Activated naive CD4-positive, alpha-beta T cell (primary cell): ENCODE results near the gene LRIG3.
"Not testable (repeated sequence)": the region's sequence is repeated elsewhere in the genome, so short reads cannot be mapped to it uniquely, and the experiment has no call there.

Source experiments
- DNase-seq, 4 experiments: peaks; one replicate each; lab custom pipeline; 2025; lab: John Stamatoyannopoulos, UW

The LRIG3 gene

GRCh38 chr12:58901664-58902063, 18.6 kb downstream of the LRIG3 start:
- no peak for DNase-seq

- no peak for DNase-seq
Observed at GRCh38 chr12:58897969-58898368, 22.3 kb downstream of the LRIG3 start.

- DNase-seq: no peak
Observed at GRCh38 chr12:58896278-58896677, 24.0 kb downstream of the LRIG3 start.

- DNase-seq: no peak
Observed at GRCh38 chr12:58895053-58895452, 25.3 kb downstream of the LRIG3 start.

GRCh38 chr12:58894040-58894439, 26.3 kb downstream of the LRIG3 start:
- DNase-seq: no peak

DNA sequence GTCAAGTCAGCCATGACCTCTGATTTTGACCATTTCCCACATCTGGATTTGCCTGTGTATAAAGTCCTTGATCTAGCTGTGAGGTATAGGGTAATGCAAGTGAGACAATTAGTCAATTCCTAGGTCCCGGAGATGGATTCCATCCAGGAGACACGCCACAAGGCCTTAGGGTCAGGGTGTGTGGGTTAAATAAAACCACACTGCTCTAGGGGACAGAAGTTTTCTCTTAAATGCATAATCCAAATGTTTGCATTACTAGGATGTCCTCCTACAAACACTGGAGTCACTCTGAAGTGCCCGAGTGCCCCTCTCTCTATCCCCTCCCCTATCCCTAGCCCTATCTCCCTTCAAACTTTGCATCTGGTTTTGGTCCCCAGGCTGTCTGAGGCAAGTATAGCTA, 26.8 kb downstream of the LRIG3 start:
- no peak for DNase-seq

- no peak for DNase-seq
Observed at GRCh38 chr12:58889557-58889956, 30.7 kb downstream of the LRIG3 start.

DNA sequence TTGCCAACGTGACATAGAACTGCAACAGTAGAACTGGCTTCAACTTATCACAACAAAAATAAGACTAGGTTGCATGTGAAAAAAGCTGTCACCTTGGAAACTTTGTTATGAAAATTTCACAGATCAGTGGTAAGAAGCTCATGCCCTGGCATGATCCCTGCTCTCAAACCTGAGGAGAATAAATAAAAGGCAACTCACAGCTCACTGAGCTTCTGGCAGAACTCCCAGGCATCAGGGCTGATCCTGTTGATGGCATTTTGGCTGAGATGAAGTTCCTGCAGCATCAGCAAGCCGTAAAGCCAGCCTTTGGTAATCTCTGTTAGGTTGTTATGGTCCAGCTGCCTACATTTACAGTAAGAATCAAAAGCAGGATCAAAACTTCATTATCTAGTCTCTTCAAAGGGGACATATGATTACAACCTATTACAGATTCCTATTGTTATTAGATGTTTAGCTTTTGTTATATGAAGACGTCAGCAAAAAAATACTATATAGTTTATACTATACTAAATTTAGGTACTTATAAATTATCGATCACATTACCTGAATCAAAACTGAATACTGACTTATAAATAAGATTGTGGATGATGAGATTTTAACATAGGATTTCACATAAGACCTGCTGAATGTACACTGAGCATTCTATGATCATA, 32.0 kb downstream of the LRIG3 start:
- DNase-seq: no peak

DNA sequence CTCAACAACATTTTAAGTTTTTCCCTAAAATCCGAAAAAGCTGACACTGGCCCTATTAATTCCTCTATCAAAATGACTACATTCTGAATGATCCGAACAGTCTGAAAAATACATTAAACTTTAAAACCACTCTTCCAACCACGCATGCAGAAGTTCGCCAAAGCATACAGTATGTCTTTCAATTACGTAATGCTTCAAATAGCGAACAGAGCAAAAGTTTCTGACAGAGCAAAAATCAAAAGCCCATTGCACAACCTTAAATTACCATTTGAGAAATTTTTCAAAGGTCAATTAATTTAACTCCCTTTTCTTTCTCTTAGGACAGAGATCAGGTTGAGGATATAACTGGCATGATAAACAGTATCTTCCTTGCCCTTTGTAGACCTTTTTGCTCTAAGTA, 33.2 kb downstream of the LRIG3 start:
- no peak for DNase-seq

GRCh38 chr12:58886474-58886873, 33.8 kb downstream of the LRIG3 start:
- no peak for DNase-seq

- DNase-seq: no peak
Observed at GRCh38 chr12:58884916-58885315, 35.4 kb downstream of the LRIG3 start.

DNA sequence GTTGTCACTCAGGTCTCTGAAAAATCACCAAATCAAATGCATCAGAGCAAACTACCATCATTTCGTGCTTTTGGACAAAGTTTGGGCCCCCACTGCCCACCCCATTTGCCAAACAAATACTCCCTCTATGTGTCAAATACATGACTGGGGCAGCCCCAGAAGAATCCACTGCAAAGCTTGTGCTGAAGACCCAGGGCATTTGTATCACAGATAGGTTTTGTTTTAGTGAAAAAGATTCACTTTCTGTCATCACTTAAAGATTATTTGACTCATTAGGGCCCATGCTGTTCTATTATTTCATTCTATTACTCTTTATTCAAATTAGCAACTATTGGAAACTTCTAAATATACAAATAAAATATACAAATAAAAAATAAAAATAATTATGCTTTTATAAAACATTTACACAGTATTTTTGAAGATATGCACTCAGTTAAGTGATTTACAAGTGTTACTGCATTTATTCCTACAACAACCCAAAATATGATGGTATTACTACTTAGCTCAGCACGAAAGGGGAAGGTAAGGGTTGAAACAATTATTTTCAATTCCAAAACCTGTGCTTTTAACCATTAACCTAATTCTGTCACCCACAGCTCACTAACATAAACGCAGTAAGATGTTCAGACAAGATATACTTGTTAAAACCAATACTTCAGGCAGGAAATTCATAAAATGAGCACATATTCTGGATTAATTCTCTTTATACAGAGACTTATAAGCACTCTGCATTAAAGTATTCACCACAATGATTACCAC, 36.5 kb downstream of the LRIG3 start:
- DNase-seq: no peak

- no peak for DNase-seq
Observed at GRCh38 chr12:58882826-58883225, 37.5 kb downstream of the LRIG3 start.

- DNase-seq: no peak
Observed at GRCh38 chr12:58881816-58882215, 38.5 kb downstream of the LRIG3 start.

- no peak for DNase-seq
Observed at GRCh38 chr12:58880639-58881038, 39.7 kb downstream of the LRIG3 start.

- no peak for DNase-seq
Observed at GRCh38 chr12:58877243-58877743, 43.0 kb downstream of the LRIG3 start.

GRCh38 chr12:58873496-58873895, 46.8 kb downstream of the LRIG3 start:
- DNase-seq: no peak

DNA sequence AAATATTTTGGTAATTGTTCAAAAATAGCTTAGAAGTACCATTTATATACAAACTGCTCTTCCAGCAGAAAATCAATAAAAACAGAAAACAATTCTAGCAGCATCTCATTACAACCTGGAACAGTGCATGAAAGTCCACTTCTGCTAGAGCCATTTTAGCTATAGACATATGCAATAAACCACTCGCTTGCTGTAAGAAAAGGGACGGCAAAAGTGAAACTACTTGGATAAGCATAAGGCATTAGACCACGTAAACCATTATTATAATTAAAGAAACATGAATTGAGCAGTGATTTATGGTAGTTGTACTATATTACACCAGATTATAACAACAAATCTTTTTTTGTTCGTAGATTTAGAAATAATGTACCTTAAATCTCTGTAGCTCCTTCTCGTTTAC, 48.7 kb downstream of the LRIG3 start:
- DNase-seq: no peak

- DNase-seq: no peak
Observed at GRCh38 chr12:58870595-58870994, 49.7 kb downstream of the LRIG3 start.

DNA sequence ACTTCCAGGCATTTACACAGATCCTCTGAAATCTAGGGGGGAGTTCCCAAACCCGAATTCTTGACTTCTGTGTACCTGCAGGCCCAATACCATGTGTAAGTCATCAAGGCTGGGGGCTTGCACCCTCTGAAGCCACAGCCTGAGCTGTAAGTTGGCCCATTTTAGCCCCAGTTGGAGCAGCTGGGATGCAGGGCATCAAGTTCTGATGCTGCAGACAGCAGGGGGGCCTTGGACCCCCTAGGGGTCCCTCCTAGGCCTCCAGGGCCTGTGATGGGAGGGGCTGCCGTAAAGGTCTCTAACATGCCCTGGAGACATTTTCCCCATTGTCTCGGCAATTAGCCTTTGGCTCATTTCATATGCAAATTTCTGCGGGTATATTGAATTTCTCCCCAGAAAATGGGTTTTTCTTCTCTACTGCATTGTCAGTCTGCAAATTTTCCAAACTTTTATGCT, 59.5 kb downstream of the LRIG3 start:
- DNase-seq: no peak

DNA sequence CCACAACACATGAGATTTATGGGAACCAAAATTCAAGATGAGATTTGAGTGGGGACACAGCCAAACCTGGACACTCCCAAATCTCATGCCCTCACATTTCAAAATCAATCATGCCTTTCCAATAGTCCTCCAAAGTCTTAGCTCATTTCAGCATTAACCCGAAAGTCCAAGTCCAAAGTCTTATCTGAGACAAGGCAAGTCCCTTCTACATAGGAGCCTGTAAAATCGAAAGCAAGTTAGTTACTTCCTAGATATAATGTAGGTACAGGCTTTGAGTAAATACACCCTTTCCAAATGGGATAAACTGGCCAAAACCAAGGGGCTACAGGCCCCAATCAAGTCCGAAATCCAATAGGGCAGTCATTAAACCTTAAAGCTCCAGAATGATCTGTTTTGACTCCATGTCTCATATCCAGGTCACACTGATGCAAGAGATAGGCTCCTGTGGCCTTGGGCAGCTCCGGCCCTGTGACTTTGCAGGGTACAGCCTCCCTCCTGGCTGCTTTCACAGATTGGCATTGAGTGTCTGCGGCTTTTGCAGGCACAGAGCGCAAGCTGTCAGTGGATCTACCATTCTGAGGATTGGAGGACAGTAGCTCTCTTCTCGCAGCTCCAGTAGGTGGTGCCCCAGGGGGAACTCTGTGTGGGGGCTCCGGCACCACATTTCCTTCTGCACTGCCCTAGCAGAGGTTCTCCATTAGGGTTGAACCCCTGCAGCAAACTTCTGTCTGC, 60.1 kb downstream of the LRIG3 start:
- DNase-seq: no peak

- no peak for DNase-seq
Observed at GRCh38 chr12:58858030-58858429, 62.3 kb downstream of the LRIG3 start.

- not testable (repeated sequence) for DNase-seq
Observed at GRCh38 chr12:58857206-58857605, 63.1 kb downstream of the LRIG3 start.
